ENCODE measurements around the gene PRKD1.
"Not testable (repeated sequence)": the region's sequence is repeated elsewhere in the genome, so short reads cannot be mapped to it uniquely, and the experiment has no call there.

PRKD1 gene

GRCh38 chr14:29745863-29746262 lies 181.8 kb downstream of the PRKD1 start:
- no peak for DNase-seq (ENCODE audit: low read depth, low spot score)
- no CpG with 5 or more reads among the region's 3 CpGs for WGBS (ENCODE audit: insufficient coverage, insufficient read length)
- Histone ChIP-seq H3K4me3 (ENCODE audit: low read length) (no peak overlapping the region), H3K27ac (ENCODE audit: low read length) (no peak overlapping the region), H3K27me3 (ENCODE audit: control insufficient read depth, insufficient read depth, low read length) (no peaks in the 10 kb centered on the region), H3K4me1 (ENCODE audit: control insufficient read depth, insufficient read depth, low read length) (0 out of 2 replicates have a peak, but pooled peaks cover 1% of the 10 kb centered on the region), H3K36me3 (ENCODE audit: control insufficient read depth, insufficient read depth, low read length) (no peaks in the 10 kb centered on the region), H3K9me3 (ENCODE audit: control insufficient read depth, insufficient read depth, low read length) (no peaks in the 10 kb centered on the region)

GRCh38 chr14:29743531-29743930 lies 184.1 kb downstream of the PRKD1 start:
- Histone ChIP-seq H3K27ac (ENCODE audit: low read length) (no peak overlapping the region), H3K9me3 (ENCODE audit: control insufficient read depth, insufficient read depth, low read length) (no peaks in the 10 kb centered on the region)
- no peak for DNase-seq (ENCODE audit: low read depth, low spot score)

GRCh38 chr14:29741909-29742401 lies 185.7 kb downstream of the PRKD1 start:
- DNase-seq (ENCODE audit: low read depth, low spot score) = no peak
- Histone ChIP-seq H3K27ac (ENCODE audit: low read length) (no peak overlapping the region), H3K4me1 (ENCODE audit: control insufficient read depth, insufficient read depth, low read length) (no peaks in the 10 kb centered on the region), H3K36me3 (ENCODE audit: control insufficient read depth, insufficient read depth, low read length) (no peaks in the 10 kb centered on the region), H3K4me3 (ENCODE audit: low read length) (no peak overlapping the region), H3K9me3 (ENCODE audit: control insufficient read depth, insufficient read depth, low read length) (no peaks in the 10 kb centered on the region), H3K27me3 (ENCODE audit: control insufficient read depth, insufficient read depth, low read length) (no peaks in the 10 kb centered on the region)
- WGBS (ENCODE audit: insufficient coverage, insufficient read length) = no CpG with 5 or more reads among the region's 5 CpGs

More at GRCh38 chr14:29743531-29743930, 184.1 kb downstream of the PRKD1 start:
- H3K36me3 ChIP-seq (ENCODE audit: control insufficient read depth, insufficient read depth, low read length) = no peaks in the 10 kb centered on the region
- H3K4me3 ChIP-seq (ENCODE audit: low read length) = no peak overlapping the region
- no CpG with 5 or more reads among the region's 3 CpGs for WGBS (ENCODE audit: insufficient coverage, insufficient read length)
- H3K27me3 ChIP-seq (ENCODE audit: control insufficient read depth, insufficient read depth, low read length) = no peaks in the 10 kb centered on the region
- H3K4me1 ChIP-seq (ENCODE audit: control insufficient read depth, insufficient read depth, low read length) = no peaks in the 10 kb centered on the region

GRCh38 chr14:29740491-29740890 lies 187.2 kb downstream of the PRKD1 start:
- no peaks in the 10 kb centered on the region for H3K9me3 ChIP-seq (ENCODE audit: control insufficient read depth, insufficient read depth, low read length)
- no peak overlapping the region for H3K27ac ChIP-seq (ENCODE audit: low read length)
- H3K4me1 ChIP-seq (ENCODE audit: control insufficient read depth, insufficient read depth, low read length) = no peaks in the 10 kb centered on the region
- DNase-seq (ENCODE audit: low read depth, low spot score) = no peak
- H3K27me3 ChIP-seq (ENCODE audit: control insufficient read depth, insufficient read depth, low read length) = no peaks in the 10 kb centered on the region
- no peak overlapping the region for H3K4me3 ChIP-seq (ENCODE audit: low read length)
- H3K36me3 ChIP-seq (ENCODE audit: control insufficient read depth, insufficient read depth, low read length) = no peaks in the 10 kb centered on the region

- Histone ChIP-seq H3K9me3 (ENCODE audit: control insufficient read depth, insufficient read depth, low read length) (no peaks in the 10 kb centered on the region), H3K36me3 (ENCODE audit: control insufficient read depth, insufficient read depth, low read length) (no peaks in the 10 kb centered on the region), H3K27ac (ENCODE audit: low read length) (no peak overlapping the region), H3K4me3 (ENCODE audit: low read length) (no peak overlapping the region), H3K27me3 (ENCODE audit: control insufficient read depth, insufficient read depth, low read length) (no peaks in the 10 kb centered on the region), H3K4me1 (ENCODE audit: control insufficient read depth, insufficient read depth, low read length) (no peaks in the 10 kb centered on the region; the same call in 1 of the 2 replicates)
- WGBS (ENCODE audit: insufficient coverage, insufficient read length) = no CpG with 5 or more reads among the region's 1 CpG
- no peak for DNase-seq (ENCODE audit: low read depth, low spot score)
Observed at GRCh38 chr14:29738950-29739349, 188.7 kb downstream of the PRKD1 start.

- Histone ChIP-seq H3K36me3 (ENCODE audit: control insufficient read depth, insufficient read depth, low read length) (no peaks in the 10 kb centered on the region), H3K27ac (ENCODE audit: low read length) (no peak overlapping the region), H3K4me1 (ENCODE audit: control insufficient read depth, insufficient read depth, low read length) (no peaks in the 10 kb centered on the region; the same call in 1 of the 2 replicates), H3K27me3 (ENCODE audit: control insufficient read depth, insufficient read depth, low read length) (no peaks in the 10 kb centered on the region), H3K9me3 (ENCODE audit: control insufficient read depth, insufficient read depth, low read length) (no peaks in the 10 kb centered on the region), H3K4me3 (ENCODE audit: low read length) (no peak overlapping the region)
- no CpG with 5 or more reads among the region's 1 CpG for WGBS (ENCODE audit: insufficient coverage, insufficient read length)
- DNase-seq (ENCODE audit: low read depth, low spot score) = no peak
Observed at GRCh38 chr14:29738056-29738455, 189.6 kb downstream of the PRKD1 start.

GRCh38 chr14:29735459-29735858 lies 192.2 kb downstream of the PRKD1 start:
- no peaks in the 10 kb centered on the region for H3K27me3 ChIP-seq (ENCODE audit: control insufficient read depth, insufficient read depth, low read length)
- H3K4me3 ChIP-seq (ENCODE audit: low read length) = no peak overlapping the region
- H3K36me3 ChIP-seq (ENCODE audit: control insufficient read depth, insufficient read depth, low read length) = no peaks in the 10 kb centered on the region
- no peaks in the 10 kb centered on the region; the same call in 1 of the 2 replicates for H3K4me1 ChIP-seq (ENCODE audit: control insufficient read depth, insufficient read depth, low read length)
- DNase-seq (ENCODE audit: low read depth, low spot score) = no peak
- no peak overlapping the region for H3K27ac ChIP-seq (ENCODE audit: low read length)
- WGBS (ENCODE audit: insufficient coverage, insufficient read length) = no CpG with 5 or more reads among the region's 4 CpGs
- H3K9me3 ChIP-seq (ENCODE audit: control insufficient read depth, insufficient read depth, low read length) = no peaks in the 10 kb centered on the region

GRCh38 chr14:29734732-29735131 lies 192.9 kb downstream of the PRKD1 start:
- DNase-seq (ENCODE audit: low read depth, low spot score) = no peak
- no peaks in the 10 kb centered on the region for H3K27me3 ChIP-seq (ENCODE audit: control insufficient read depth, insufficient read depth, low read length)
- no peak overlapping the region for H3K27ac ChIP-seq (ENCODE audit: low read length)
- H3K4me3 ChIP-seq (ENCODE audit: low read length) = no peak overlapping the region
- no CpG with 5 or more reads among the region's 1 CpG for WGBS (ENCODE audit: insufficient coverage, insufficient read length)
- no peaks in the 10 kb centered on the region for H3K9me3 ChIP-seq (ENCODE audit: control insufficient read depth, insufficient read depth, low read length)
- no peaks in the 10 kb centered on the region for H3K36me3 ChIP-seq (ENCODE audit: control insufficient read depth, insufficient read depth, low read length)
- H3K4me1 ChIP-seq (ENCODE audit: control insufficient read depth, insufficient read depth, low read length) = no peaks in the 10 kb centered on the region; the same call in 1 of the 2 replicates

GRCh38 chr14:29726560-29727331 lies 200.9 kb downstream of the PRKD1 start:
- H3K27ac ChIP-seq (ENCODE audit: low read length); H3K4me1 ChIP-seq (ENCODE audit: control insufficient read depth, insufficient read depth, low read length); H3K9me3 ChIP-seq (ENCODE audit: control insufficient read depth, insufficient read depth, low read length); H3K36me3 ChIP-seq (ENCODE audit: control insufficient read depth, insufficient read depth, low read length); H3K4me3 ChIP-seq (ENCODE audit: low read length); H3K27me3 ChIP-seq (ENCODE audit: control insufficient read depth, insufficient read depth, low read length); DNase-seq (ENCODE audit: low read depth, low spot score): not testable (repeated sequence)
- no CpG with 5 or more reads among the region's 4 CpGs for WGBS (ENCODE audit: insufficient coverage, insufficient read length)

GRCh38 chr14:29724991-29725390 lies 202.7 kb downstream of the PRKD1 start:
- H3K27ac ChIP-seq (ENCODE audit: low read length) = no peak overlapping the region

GRCh38 chr14:29722831-29723230 lies 204.8 kb downstream of the PRKD1 start:
- Histone ChIP-seq H3K27ac (ENCODE audit: low read length) (no peak overlapping the region), H3K9me3 (ENCODE audit: control insufficient read depth, insufficient read depth, low read length) (no peaks in the 10 kb centered on the region), H3K27me3 (ENCODE audit: control insufficient read depth, insufficient read depth, low read length) (no peaks in the 10 kb centered on the region), H3K4me3 (ENCODE audit: low read length) (no peak overlapping the region), H3K36me3 (ENCODE audit: control insufficient read depth, insufficient read depth, low read length) (no peaks in the 10 kb centered on the region), H3K4me1 (ENCODE audit: control insufficient read depth, insufficient read depth, low read length) (no peaks in the 10 kb centered on the region)
- no peak for DNase-seq (ENCODE audit: low read depth, low spot score)
- WGBS (ENCODE audit: insufficient coverage, insufficient read length) = 100% methylated on average over 1 of the region's 1 CpG

More at GRCh38 chr14:29724991-29725390, 202.7 kb downstream of the PRKD1 start:
- Histone ChIP-seq H3K27me3 (ENCODE audit: control insufficient read depth, insufficient read depth, low read length) (no peaks in the 10 kb centered on the region), H3K4me1 (ENCODE audit: control insufficient read depth, insufficient read depth, low read length) (no peaks in the 10 kb centered on the region), H3K36me3 (ENCODE audit: control insufficient read depth, insufficient read depth, low read length) (no peaks in the 10 kb centered on the region), H3K4me3 (ENCODE audit: low read length) (no peak overlapping the region), H3K9me3 (ENCODE audit: control insufficient read depth, insufficient read depth, low read length) (no peaks in the 10 kb centered on the region)
- DNase-seq (ENCODE audit: low read depth, low spot score) = no peak
- WGBS (ENCODE audit: insufficient coverage, insufficient read length) = no CpG with 5 or more reads among the region's 3 CpGs
